Heart left ventricle (tissue), 16 donors: ENCODE data around the gene FAM89A. TPM values are rescaled to one million over a fixed set of nuclear protein-coding genes. Genes with fewer than 3 reads are reported as not detected.

ENCODE experiments used
- ATAC-seq, 4 donors: fragments of 200-7000 bp; cut with Tn5 transposase; one replicate each; pipeline ENCODE4 v1.9.1; 2020 to 2022; ENCODE audit warnings: moderate library complexity in 4 of 4, mild to moderate bottlenecking in 3 of 4, moderate number of reproducible peaks in 1 of 4
- DNase-seq, 5 donors: peaks; one replicate each; pipeline ENCODE4 v3.0.0-alpha.2; 2020
- H3K27ac ChIP-seq, 12 donors: fragments of 200-600 bp; sonication (generic) in 4 of 12; one replicate each; pipeline versions ENCODE4 v1.5.0 to v1.8.0; 2016 to 2022; ENCODE audit warnings: mild to moderate bottlenecking in 2 of 12
- H3K27me3 ChIP-seq, 9 donors: fragments of 200-600 bp; sonication (generic) in 2 of 9; one replicate each; pipeline versions ENCODE4 v1.5.1 to v1.8.0; 2016 to 2022; ENCODE audit warnings: mild to moderate bottlenecking in 3 of 9
- H3K36me3 ChIP-seq, 9 donors: fragments of 200-600 bp; sonication (generic) in 2 of 9; one replicate each; pipeline versions ENCODE4 v1.5.0 to v1.8.0; 2018 to 2022; ENCODE audit warnings: mild to moderate bottlenecking in 2 of 9
- H3K4me1 ChIP-seq, 12 donors: fragments of 200-600 bp; sonication (generic) in 4 of 12; one replicate each; pipeline versions ENCODE4 v1.5.0 to v1.8.0; 2016 to 2022; ENCODE audit warnings: mild to moderate bottlenecking in 3 of 12
- H3K4me3 ChIP-seq, 12 donors: fragments of 200-600 bp; sonication (generic) in 4 of 12; one replicate each; pipeline versions ENCODE4 v1.5.0 to v1.8.0; 2017 to 2022; ENCODE audit warnings: mild to moderate bottlenecking in 9 of 12, moderate library complexity in 4 of 12
- H3K9me3 ChIP-seq, 12 donors: fragments of 200-600 bp; sonication (generic) in 4 of 12; one replicate each; pipeline versions ENCODE4 v1.5.0 to v1.8.0; 2016 to 2022; ENCODE audit warnings: mild to moderate bottlenecking in 1 of 12
- CTCF ChIP-seq, 12 donors: fragments of 200-600 bp; sonication (generic) in 4 of 12; IDR thresholded peaks; one replicate each; pipeline versions ENCODE4 v1.5.0 to v1.8.0; 2018 to 2022; ENCODE audit warnings: antibody characterized with exemption in 12 of 12, mild to moderate bottlenecking in 5 of 12
- POLR2A ChIP-seq, 2 donors: fragments of 450-650 bp; IDR thresholded peaks; one replicate each; pipeline ENCODE4 v1.6.1; 2017; ENCODE audit warnings: antibody characterized with exemption in 2 of 2, mild to moderate bottlenecking in 2 of 2, moderate library complexity in 2 of 2
- WGBS, 4 donors: extraction: QIAGEN DNeasy Blood & Tissue Kit in 2 of 4; methylation state at CpG; one replicate each; pipeline versions ENCODE4 v1.1.5 to v1.1.7; 2013 to 2018; 5-methylcytosine and 5-hydroxymethylcytosine counted together
- intact Hi-C, 10 donors: fragments of 100-400 bp; cut with DNase I; formaldehyde crosslinking; loops; one replicate each; pipeline versions ENCODE4 v1.11.1 to v1.14.2; 2022
- polyA plus RNA-seq, 2 donors: library from polyadenylated mRNA; stranded (reverse); fragments of 200-250 nt; gene quantifications; one replicate each; pipeline ENCODE4 v1.2.3, GENCODE V29; 2013
- total RNA-seq, 9 donors: library from RNA; depleted of rRNA in 2 of 9; stranded (reverse); fragments of >200 nt in 2 of 9; fragmentation: NEBNext Ultra II Directional in 3 of 9; extraction: Animal tissue kit (Norgen Biotek cat#: 25700) in 3 of 9; gene quantifications; one replicate each; pipeline versions ENCODE4 v1.1.0 to v1.2.4, GENCODE V29; 2016 to 2023
- donor health status: ischemic (EF 13 %, LVEDD 7.1; RV severe dilation, severe dysfunction).
- donor health status: healthy with polysubstance abuse.
- donor health status: DM: no; HTN: yes; CAD: no.
- donor health status: DM: no; HTN: no; CAD: no.
- donor health status: ischemic (EF 25% LVEDD 6.9; RV normal size, moderate dysfunction).
- donor health status: ischemic (EF 25% LVEDD 5.7; RV mildly dilated, moderate dysfunction).
- donor health status: healthy.
- donor health status: DM: yes; HTN: yes; CAD: no.
- donor health status: ischemic (EF 35%, LVEDD 5.7; RV mildly dilated, moderate dysfunction).
- donor health status: nonischemic (EF 11% LVEDD 7.7; RV severe dilation, severe dysfunction).
- donor health status: DM: yes; HTN: yes; CAD: no.
- donor health status: PGD.
- donor health status: ischemic (EF 29% LVEDD 5.4; RV normal size, mild dysfunction).
- donor health status: nonischemic (EF 23%, LVEDD 6.1; RV moderate dilation, normal function).

Gene FAM89A
- total and polyA plus RNA-seq, 11 donors, result 3.8 to 11.5 (median 6.0) TPM

GRCh38 chr1:231001892-231002291, 38.2 kb downstream of the FAM89A start:
- no peak overlapping the region for H3K27ac ChIP-seq
- no peak for TF ChIP-seq POLR2A (IDR thresholded peaks at IDR 0.05)

GRCh38 chr1:231000639-231001038, 39.4 kb downstream of the FAM89A start:
- H3K9me3 ChIP-seq, result peaks cover 0 to 27% (median 12%) of the 10 kb centered on the region in 12 donors
- no peak overlapping the region for H3K27ac ChIP-seq
- peaks cover 0 to 69% (median 61%) of the 10 kb centered on the region in 9 donors for H3K36me3 ChIP-seq
- TF ChIP-seq POLR2A (IDR thresholded peaks at IDR 0.05), result no peak
- TF ChIP-seq CTCF (IDR thresholded peaks at IDR 0.05), result no peak
- no peaks in the 10 kb centered on the region for H3K27me3 ChIP-seq
- 95 to 100% (median 98%) methylated on average over 1 of the region's 1 CpG for WGBS, 4 donors
- ATAC-seq, result no peak
- no peak overlapping the region for H3K4me3 ChIP-seq
- intact Hi-C loops, result no loop called here
- no peak for DNase-seq
- H3K4me1 ChIP-seq, result no peaks in the 10 kb centered on the region

More at GRCh38 chr1:231001892-231002291, 38.2 kb downstream of the FAM89A start:
- ATAC-seq, result no peak
- Histone ChIP-seq H3K4me3 (no peak overlapping the region), H3K36me3 (peaks cover 0 to 56% (median 49%) of the 10 kb centered on the region in 9 donors), H3K9me3 (peaks cover 0 to 38% (median 15%) of the 10 kb centered on the region in 12 donors), H3K4me1 (no peaks in the 10 kb centered on the region), H3K27me3 (no peaks in the 10 kb centered on the region)
- DNase-seq, result no peak
- intact Hi-C loops, result no loop called here

- Histone ChIP-seq H3K4me1 (no peaks in the 10 kb centered on the region), H3K27ac (no peak overlapping the region), H3K27me3 (no peaks in the 10 kb centered on the region), H3K4me3 (no peak overlapping the region), H3K36me3 (peaks cover 0 to 73% (median 66%) of the 10 kb centered on the region in 9 donors), H3K9me3 (peaks cover 0 to 23% (median 9%) of the 10 kb centered on the region in 12 donors)
- 95 to 98% (median 96%) methylated on average over 4 of the region's 4 CpGs for WGBS, 4 donors
- intact Hi-C loops, result no loop called here
- no peak for TF ChIP-seq POLR2A (IDR thresholded peaks at IDR 0.05)
- TF ChIP-seq CTCF (IDR thresholded peaks at IDR 0.05), result no peak
- DNase-seq (no peak), ATAC-seq (no peak)
Observed at GRCh38 chr1:231000201-231000600, 39.9 kb downstream of the FAM89A start.

DNA sequence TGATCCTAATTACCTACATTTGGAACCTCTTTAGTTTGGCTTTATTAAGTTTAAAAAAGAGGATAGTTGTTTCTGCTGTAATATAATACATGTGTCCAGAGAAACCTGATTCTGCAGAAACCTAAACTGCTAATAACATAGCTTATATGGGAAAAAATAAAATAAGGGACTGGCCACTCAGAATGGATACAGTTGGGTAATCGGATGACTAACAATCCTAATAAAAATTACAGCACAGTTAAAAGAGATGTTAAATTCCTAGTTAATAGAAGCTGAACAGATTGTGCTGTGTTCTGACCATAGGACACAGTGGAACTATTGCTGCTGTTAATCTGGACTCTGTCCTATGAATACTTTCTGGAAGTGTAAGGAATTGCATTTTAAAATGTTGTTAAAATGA, 45.2 kb downstream of the FAM89A start:
- no peak for DNase-seq
- Histone ChIP-seq H3K9me3 (no peaks in the 10 kb centered on the region), H3K4me3 (no peak overlapping the region), H3K27me3 (no peaks in the 10 kb centered on the region), H3K4me1 (peaks cover 0 to 3% (median 0%) of the 10 kb centered on the region in 12 donors), H3K27ac (no peak overlapping the region), H3K36me3 (peaks cover 0 to 98% (median 81%) of the 10 kb centered on the region in 9 donors)
- intact Hi-C loops, result loop anchor here in 1 of 10 donors (10.0 kb wide), 1 partner anchor 210 kb away; no protein-coding TSS in a partner anchor
- no peak for ATAC-seq
- TF ChIP-seq POLR2A (IDR thresholded peaks at IDR 0.05) (no peak), CTCF (IDR thresholded peaks at IDR 0.05) (no peak)
- 91 to 96% (median 93%) methylated on average over 1 of the region's 1 CpG for WGBS, 4 donors
